ENCODE measurements around the gene COL21A1. TPM values are rescaled to one million over a fixed set of nuclear protein-coding genes. Genes with fewer than 3 reads are reported as not detected.

COL21A1 gene
- total and polyA plus RNA-seq, 7 donors: 0.24 to 7.1 (median 0.65) TPM

GRCh38 chr6:56144538-56145324 is 102.6 kb downstream of the COL21A1 start:
- intact Hi-C loops (cut with DNase I): no loop called here
- TF ChIP-seq CTCF (IDR thresholded peaks at IDR 0.05): no peak
- WGBS, 3 donors: 76 to 87% (median 78%) methylated on average over 4 of the region's 4 CpGs
- H3K4me1 ChIP-seq: no peaks in the 10 kb centered on the region
- no peaks in the 10 kb centered on the region for H3K9me3 ChIP-seq
- no peaks in the 10 kb centered on the region for H3K36me3 ChIP-seq (ENCODE audit: insufficient read depth in 1 of 2, low read depth in 1 of 2)
- no peaks in the 10 kb centered on the region for H3K27me3 ChIP-seq (ENCODE audit: insufficient read depth in 3 of 3, low read length in 2 of 3)
- DNase-seq (no peak), ATAC-seq (no peak)
- H3K4me3 ChIP-seq: no peak overlapping the region
- no peak overlapping the region for H3K27ac ChIP-seq

DNA sequence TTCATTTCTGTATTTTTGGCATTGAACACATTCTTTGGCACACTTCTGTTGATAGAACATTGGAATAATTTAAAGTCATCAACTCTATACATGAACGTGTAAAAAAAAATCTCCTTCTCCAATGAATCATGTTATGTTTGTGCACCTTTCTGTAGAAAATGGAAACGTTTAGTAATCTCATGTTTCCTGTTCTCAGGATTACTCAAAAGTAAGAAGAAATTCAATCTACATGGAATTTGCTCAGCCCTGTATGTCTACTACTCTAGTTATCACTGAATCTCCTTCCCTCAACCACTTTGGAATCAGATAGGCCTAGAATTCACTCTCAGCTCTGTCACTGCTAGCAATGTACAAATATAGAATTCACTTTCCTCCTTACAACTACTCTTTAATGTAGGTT is 103.6 kb downstream of the COL21A1 start:
- no peak overlapping the region for H3K27ac ChIP-seq
- no peaks in the 10 kb centered on the region for H3K4me1 ChIP-seq
- H3K9me3 ChIP-seq: no peaks in the 10 kb centered on the region
- H3K27me3 ChIP-seq (ENCODE audit: insufficient read depth in 3 of 3, low read length in 2 of 3): no peaks in the 10 kb centered on the region
- intact Hi-C loops (cut with DNase I): no loop called here
- no peak overlapping the region for H3K4me3 ChIP-seq
- no peak for DNase-seq
- TF ChIP-seq CTCF (IDR thresholded peaks at IDR 0.05): no peak
- H3K36me3 ChIP-seq (ENCODE audit: insufficient read depth in 1 of 2, low read depth in 1 of 2): no peaks in the 10 kb centered on the region
- 67 to 71% (median 68%) methylated on average over 2 of the region's 2 CpGs for WGBS, 3 donors
- ATAC-seq: no peak

GRCh38 chr6:56140090-56140489 is 107.3 kb downstream of the COL21A1 start:
- ATAC-seq: no peak
- intact Hi-C loops (cut with DNase I): no loop called here

DNA sequence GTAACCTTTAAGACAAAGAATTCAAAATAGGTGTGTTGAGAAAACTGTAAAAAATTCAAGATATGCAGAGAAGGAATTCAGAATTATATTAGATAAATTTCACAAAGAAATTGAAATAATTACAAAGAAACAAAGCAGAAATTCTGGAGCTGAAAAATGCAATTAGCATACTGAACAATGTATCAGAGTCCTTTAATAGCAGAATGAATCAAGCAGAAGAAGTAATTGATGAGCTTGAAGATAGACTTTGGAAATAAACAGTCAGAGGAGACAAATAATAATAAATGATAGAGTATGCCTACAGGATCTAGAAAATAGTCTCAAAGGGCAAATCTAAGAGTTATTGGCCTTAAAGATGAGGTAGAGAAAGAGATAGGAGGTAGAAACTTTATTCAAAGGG is 131.7 kb downstream of the COL21A1 start:
- peaks cover 0 to 2% (median 0%) of the 10 kb centered on the region in 3 donors for H3K27me3 ChIP-seq (ENCODE audit: insufficient read depth in 3 of 3, low read length in 2 of 3)
- intact Hi-C loops (cut with DNase I): no loop called here
- no peak for ATAC-seq

More at GRCh38 chr6:56140090-56140489, 107.3 kb downstream of the COL21A1 start:
- H3K36me3 ChIP-seq (ENCODE audit: insufficient read depth in 1 of 2, low read depth in 1 of 2): no peaks in the 10 kb centered on the region
- H3K4me3 ChIP-seq: no peak overlapping the region
- no peaks in the 10 kb centered on the region for H3K27me3 ChIP-seq (ENCODE audit: insufficient read depth in 3 of 3, low read length in 2 of 3)
- no peak for DNase-seq
- H3K27ac ChIP-seq: no peak overlapping the region
- no peak for TF ChIP-seq CTCF (IDR thresholded peaks at IDR 0.05)
- H3K4me1 ChIP-seq: no peaks in the 10 kb centered on the region
- H3K9me3 ChIP-seq: no peaks in the 10 kb centered on the region

More for the DNA sequence above, 131.7 kb downstream of the COL21A1 start:
- no peak for TF ChIP-seq CTCF (IDR thresholded peaks at IDR 0.05)
- Histone ChIP-seq H3K36me3 (ENCODE audit: insufficient read depth in 1 of 2, low read depth in 1 of 2) (no peaks in the 10 kb centered on the region), H3K4me3 (no peak overlapping the region), H3K27ac (no peak overlapping the region), H3K4me1 (no peaks in the 10 kb centered on the region), H3K9me3 (no peaks in the 10 kb centered on the region)
- no peak for DNase-seq

Data from psoas muscle (tissue), 8 donors.